ENCODE results near the gene HTT. TPM values are rescaled to one million over a fixed set of nuclear protein-coding genes. Genes with fewer than 3 reads are reported as not detected.

The HTT gene
- polyA plus RNA-seq, 1 donor from 2014 or later = 11.5 TPM

DNA sequence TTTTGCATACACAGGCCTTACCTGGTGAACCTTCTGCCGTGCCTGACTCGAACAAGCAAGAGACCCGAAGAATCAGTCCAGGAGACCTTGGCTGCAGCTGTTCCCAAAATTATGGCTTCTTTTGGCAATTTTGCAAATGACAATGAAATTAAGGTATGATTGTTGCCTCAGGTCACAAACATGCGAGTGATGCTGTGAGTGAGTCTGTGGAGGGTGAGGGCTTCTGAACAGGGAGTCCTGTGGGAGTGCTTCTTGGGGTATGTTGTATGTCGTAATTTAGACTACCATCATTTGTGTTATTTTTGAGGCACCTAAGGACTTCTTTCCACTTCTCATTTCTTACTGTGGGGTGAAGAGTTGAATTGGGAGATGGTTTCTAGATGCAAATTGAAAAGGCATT, 32.8 kb downstream of the HTT start:
- peaks cover under 1% of the 10 kb centered on the region for H3K36me3 ChIP-seq (ENCODE audit: insufficient read depth, low read length)
- H3F3A ChIP-seq (ENCODE audit: insufficient read depth, low read length, poor library complexity, severe bottlenecking) = no peaks in the 10 kb centered on the region
- no peak for TF ChIP-seq MXI1 (conservative IDR thresholded peaks at IDR 0.05; ENCODE audit: poor library complexity, severe bottlenecking)
- TF ChIP-seq, protein P1, sequence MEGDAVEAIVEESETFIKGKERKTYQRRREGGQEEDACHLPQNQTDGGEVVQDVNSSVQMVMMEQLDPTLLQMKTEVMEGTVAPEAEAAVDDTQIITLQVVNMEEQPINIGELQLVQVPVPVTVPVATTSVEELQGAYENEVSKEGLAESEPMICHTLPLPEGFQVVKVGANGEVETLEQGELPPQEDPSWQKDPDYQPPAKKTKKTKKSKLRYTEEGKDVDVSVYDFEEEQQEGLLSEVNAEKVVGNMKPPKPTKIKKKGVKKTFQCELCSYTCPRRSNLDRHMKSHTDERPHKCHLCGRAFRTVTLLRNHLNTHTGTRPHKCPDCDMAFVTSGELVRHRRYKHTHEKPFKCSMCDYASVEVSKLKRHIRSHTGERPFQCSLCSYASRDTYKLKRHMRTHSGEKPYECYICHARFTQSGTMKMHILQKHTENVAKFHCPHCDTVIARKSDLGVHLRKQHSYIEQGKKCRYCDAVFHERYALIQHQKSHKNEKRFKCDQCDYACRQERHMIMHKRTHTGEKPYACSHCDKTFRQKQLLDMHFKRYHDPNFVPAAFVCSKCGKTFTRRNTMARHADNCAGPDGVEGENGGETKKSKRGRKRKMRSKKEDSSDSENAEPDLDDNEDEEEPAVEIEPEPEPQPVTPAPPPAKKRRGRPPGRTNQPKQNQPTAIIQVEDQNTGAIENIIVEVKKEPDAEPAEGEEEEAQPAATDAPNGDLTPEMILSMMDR (IDR thresholded peaks at IDR 0.05; ENCODE audit: poor library complexity, severe bottlenecking) = no peak
- no peak for TF ChIP-seq SMC3 (conservative IDR thresholded peaks at IDR 0.05; ENCODE audit: poor library complexity)
- no peak for TF ChIP-seq RAD21 (conservative IDR thresholded peaks at IDR 0.05)
- TF ChIP-seq EP300 (conservative IDR thresholded peaks at IDR 0.05; ENCODE audit: poor library complexity, severe bottlenecking) = no peak
- no peaks in the 10 kb centered on the region for H3K9me2 ChIP-seq (ENCODE audit: insufficient read depth, low read length)
- H3K9me3 ChIP-seq (ENCODE audit: low read length) = no peaks in the 10 kb centered on the region
- no peaks in the 10 kb centered on the region for H4K20me1 ChIP-seq (ENCODE audit: insufficient read depth)
- no peak overlapping the region for H3K27ac ChIP-seq (ENCODE audit: low read length)
- no peaks in the 10 kb centered on the region for H3K79me2 ChIP-seq (replicated peaks; ENCODE audit: insufficient read depth, low read length)
- H3K9ac ChIP-seq (ENCODE audit: low read length) = no peak overlapping the region
- no peak overlapping the region for H3K4me2 ChIP-seq (ENCODE audit: low read length)
- no peaks in the 10 kb centered on the region for H3K27me3 ChIP-seq (ENCODE audit: insufficient read depth, low read depth, low read length)
- no peak overlapping the region for H3K4me3 ChIP-seq (ENCODE audit: low read length)
- H2AFZ ChIP-seq (ENCODE audit: low read depth, low read length) = no peak overlapping the region

DNA sequence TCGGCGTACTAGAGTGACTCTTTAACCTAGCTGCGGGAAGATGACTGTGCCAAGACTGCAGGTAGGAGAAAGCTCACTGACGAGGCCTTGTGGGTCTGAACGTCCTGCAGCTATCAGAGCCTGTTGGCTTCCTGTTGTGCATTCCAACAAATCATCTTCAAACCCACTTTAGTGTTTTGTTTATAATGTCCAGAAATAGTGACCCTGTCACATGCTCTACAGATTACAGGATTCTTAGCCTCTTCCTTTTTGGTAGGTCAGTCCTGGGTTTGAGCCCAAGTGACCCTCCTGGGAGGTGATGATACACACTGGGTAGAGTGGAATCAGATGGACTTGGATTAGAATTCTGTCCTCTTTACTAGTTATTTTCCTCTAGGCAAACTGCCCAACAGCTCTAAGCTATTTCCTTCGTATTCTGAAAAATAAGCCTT, 33.2 kb downstream of the HTT start:
- Histone ChIP-seq H3K4me3 (ENCODE audit: low read length) (no peak overlapping the region), H3K9ac (ENCODE audit: low read length) (no peak overlapping the region), H2AFZ (ENCODE audit: low read depth, low read length) (no peak overlapping the region), H3K79me2 (replicated peaks; ENCODE audit: insufficient read depth, low read length) (no peaks in the 10 kb centered on the region), H3K4me2 (ENCODE audit: low read length) (no peak overlapping the region), H3K27me3 (ENCODE audit: insufficient read depth, low read depth, low read length) (no peaks in the 10 kb centered on the region), H3K36me3 (ENCODE audit: insufficient read depth, low read length) (peaks cover 4% of the 10 kb centered on the region), H3K9me2 (ENCODE audit: insufficient read depth, low read length) (no peaks in the 10 kb centered on the region), H3K9me3 (ENCODE audit: low read length) (no peaks in the 10 kb centered on the region), H4K20me1 (ENCODE audit: insufficient read depth) (no peaks in the 10 kb centered on the region), H3K27ac (ENCODE audit: low read length) (no peak overlapping the region), H3F3A (ENCODE audit: insufficient read depth, low read length, poor library complexity, severe bottlenecking) (no peaks in the 10 kb centered on the region)
- TF ChIP-seq EP300 (conservative IDR thresholded peaks at IDR 0.05; ENCODE audit: poor library complexity, severe bottlenecking) (no peak), MXI1 (conservative IDR thresholded peaks at IDR 0.05; ENCODE audit: poor library complexity, severe bottlenecking) (no peak), RAD21 (conservative IDR thresholded peaks at IDR 0.05) (no peak)
- TF ChIP-seq, protein P1 (IDR thresholded peaks at IDR 0.05; ENCODE audit: poor library complexity, severe bottlenecking) = no peak

DNA sequence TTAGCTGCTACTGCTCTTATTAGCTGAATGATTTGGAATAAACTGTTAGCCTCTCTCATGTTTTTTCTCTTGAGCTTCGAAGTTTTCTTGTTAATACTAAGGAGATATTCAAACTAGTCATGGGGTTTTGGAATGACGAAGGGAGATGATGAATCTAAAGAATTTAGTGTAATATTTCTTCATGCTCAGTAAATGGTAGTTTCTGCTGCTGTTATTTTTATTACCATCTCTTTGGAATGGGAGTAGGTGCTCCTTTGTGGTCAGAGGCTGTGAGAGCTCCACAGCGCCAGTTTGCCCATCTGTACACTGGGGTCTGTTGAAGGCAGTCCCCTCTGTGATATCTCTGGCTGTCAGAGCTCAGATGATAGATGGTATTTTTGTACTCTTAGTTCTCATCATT, 33.7 kb downstream of the HTT start:
- Histone ChIP-seq H3K9ac (ENCODE audit: low read length) (no peak overlapping the region), H3F3A (ENCODE audit: insufficient read depth, low read length, poor library complexity, severe bottlenecking) (no peaks in the 10 kb centered on the region), H3K36me3 (ENCODE audit: insufficient read depth, low read length) (peaks cover 4% of the 10 kb centered on the region), H3K9me2 (ENCODE audit: insufficient read depth, low read length) (no peaks in the 10 kb centered on the region), H2AFZ (ENCODE audit: low read depth, low read length) (no peak overlapping the region), H3K4me2 (ENCODE audit: low read length) (no peak overlapping the region), H4K20me1 (ENCODE audit: insufficient read depth) (no peaks in the 10 kb centered on the region), H3K4me3 (ENCODE audit: low read length) (no peak overlapping the region), H3K9me3 (ENCODE audit: low read length) (no peaks in the 10 kb centered on the region), H3K27ac (ENCODE audit: low read length) (no peak overlapping the region), H3K27me3 (ENCODE audit: insufficient read depth, low read depth, low read length) (no peaks in the 10 kb centered on the region), H3K79me2 (replicated peaks; ENCODE audit: insufficient read depth, low read length) (no peaks in the 10 kb centered on the region)
- TF ChIP-seq EZH2 (IDR thresholded peaks at IDR 0.05; ENCODE audit: borderline replicate concordance, insufficient read depth, low read length, poor library complexity, severe bottlenecking) (no peak), EP300 (conservative IDR thresholded peaks at IDR 0.05; ENCODE audit: poor library complexity, severe bottlenecking) (no peak), MXI1 (conservative IDR thresholded peaks at IDR 0.05; ENCODE audit: poor library complexity, severe bottlenecking) (no peak), RAD21 (conservative IDR thresholded peaks at IDR 0.05) (no peak), TAF1 (IDR thresholded peaks at IDR 0.05; ENCODE audit: low read depth) (no peak), POLR2AphosphoS5 (IDR thresholded peaks at IDR 0.05) (no peak), SMC3 (conservative IDR thresholded peaks at IDR 0.05; ENCODE audit: poor library complexity) (no peak)
- TF ChIP-seq, protein P1 (IDR thresholded peaks at IDR 0.05; ENCODE audit: poor library complexity, severe bottlenecking) = no peak
- TF ChIP-seq, protein P2, sequence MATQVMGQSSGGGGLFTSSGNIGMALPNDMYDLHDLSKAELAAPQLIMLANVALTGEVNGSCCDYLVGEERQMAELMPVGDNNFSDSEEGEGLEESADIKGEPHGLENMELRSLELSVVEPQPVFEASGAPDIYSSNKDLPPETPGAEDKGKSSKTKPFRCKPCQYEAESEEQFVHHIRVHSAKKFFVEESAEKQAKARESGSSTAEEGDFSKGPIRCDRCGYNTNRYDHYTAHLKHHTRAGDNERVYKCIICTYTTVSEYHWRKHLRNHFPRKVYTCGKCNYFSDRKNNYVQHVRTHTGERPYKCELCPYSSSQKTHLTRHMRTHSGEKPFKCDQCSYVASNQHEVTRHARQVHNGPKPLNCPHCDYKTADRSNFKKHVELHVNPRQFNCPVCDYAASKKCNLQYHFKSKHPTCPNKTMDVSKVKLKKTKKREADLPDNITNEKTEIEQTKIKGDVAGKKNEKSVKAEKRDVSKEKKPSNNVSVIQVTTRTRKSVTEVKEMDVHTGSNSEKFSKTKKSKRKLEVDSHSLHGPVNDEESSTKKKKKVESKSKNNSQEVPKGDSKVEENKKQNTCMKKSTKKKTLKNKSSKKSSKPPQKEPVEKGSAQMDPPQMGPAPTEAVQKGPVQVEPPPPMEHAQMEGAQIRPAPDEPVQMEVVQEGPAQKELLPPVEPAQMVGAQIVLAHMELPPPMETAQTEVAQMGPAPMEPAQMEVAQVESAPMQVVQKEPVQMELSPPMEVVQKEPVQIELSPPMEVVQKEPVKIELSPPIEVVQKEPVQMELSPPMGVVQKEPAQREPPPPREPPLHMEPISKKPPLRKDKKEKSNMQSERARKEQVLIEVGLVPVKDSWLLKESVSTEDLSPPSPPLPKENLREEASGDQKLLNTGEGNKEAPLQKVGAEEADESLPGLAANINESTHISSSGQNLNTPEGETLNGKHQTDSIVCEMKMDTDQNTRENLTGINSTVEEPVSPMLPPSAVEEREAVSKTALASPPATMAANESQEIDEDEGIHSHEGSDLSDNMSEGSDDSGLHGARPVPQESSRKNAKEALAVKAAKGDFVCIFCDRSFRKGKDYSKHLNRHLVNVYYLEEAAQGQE (IDR thresholded peaks at IDR 0.05; ENCODE audit: borderline replicate concordance) = no peak
